Mammary epithelial cell (primary cell): Measurements from ENCODE around the gene RAD51B.

ENCODE experiments used
- CTCF ChIP-seq, 2 donors: IDR thresholded peaks in 1 of 2; conservative IDR thresholded peaks in 1 of 2; 2 replicates each; pipeline ENCODE4 v1.5.1; 2011 to 2012; ENCODE audit warnings: inconsistent platforms in 2 of 2, low read length in 2 of 2, mild to moderate bottlenecking in 2 of 2, control low read depth in 1 of 2, low read depth in 1 of 2; ENCODE audit not compliant: insufficient read depth in 1 of 2; ENCODE audit errors: extremely low read depth in 1 of 2
- EZH2 ChIP-seq: IDR thresholded peaks from 2 replicates; pipeline ENCODE4 v1.6.1; 2012; ENCODE audit warnings: low read length, inconsistent platforms, borderline replicate concordance

- TF ChIP-seq EZH2, result no peak
- TF ChIP-seq CTCF (conservative IDR thresholded peaks at IDR 0.05 in 1 of 2, IDR thresholded peaks at IDR 0.05 in 1 of 2; ENCODE audit: extremely low read depth in 1 of 2, insufficient read depth in 1 of 2, low read depth in 1 of 2, low read length in 2 of 2), result no peak
These were observed 557.4 kb downstream of the RAD51B start for GRCh38 chr14:68377006-68377405.
